SK-N-SH (cell line): Measurements from ENCODE around the gene EXOC3. TPM values are rescaled to one million over a fixed set of nuclear protein-coding genes. Genes with fewer than 3 reads are reported as not detected.
"Not testable (repeated sequence)": the region's sequence is repeated elsewhere in the genome, so short reads cannot be mapped to it uniquely, and the experiment has no call there.

ENCODE experiments used
- CTCF ChIA-PET: fragments of 300-600, 350-600 bp; formaldehyde crosslinking; extraction: SDS; loops from one replicate; lab custom pipeline; 2021; lab: Yijun Ruan, JAX
- POLR2A ChIA-PET: fragments of 350-600 bp; sonication (Branson Sonifier 250); formaldehyde crosslinking; extraction: SDS; loops from one replicate; lab custom pipeline; 2020; ENCODE audit warnings: antibody characterized with exemption, inconsistent platforms; lab: Yijun Ruan, JAX
- DNase-seq: peaks from one replicate; pipeline ENCODE4 v3.0.0; 2012
- H2AFZ ChIP-seq: fragments of 200-600 bp; sonication (generic); 2 replicates; pipeline ENCODE4 v1.8.1; 2016; ENCODE audit warnings: antibody characterized with exemption, mild to moderate bottlenecking, low read depth
- H3F3A ChIP-seq: fragments of 200-600 bp; sonication (generic); replicated peaks from 2 replicates; pipeline ENCODE3; 2016; ENCODE audit warnings: antibody characterized with exemption, mild to moderate bottlenecking; ENCODE audit not compliant: insufficient read depth
- H3K27ac ChIP-seq, 2 experiments: fragments of 200-500 bp in 1 of 2; fragments of 200-600 bp in 1 of 2; sonication (Bioruptor generic) in 1 of 2; sonication (generic), shearing (Covaris generic) in 1 of 2; 2 replicates each; pipeline versions ENCODE4 v1.5.1 to v1.6.1; 2014 to 2016; ENCODE audit warnings: low read depth in 2 of 2, inconsistent platforms in 1 of 2, low read length in 1 of 2, mild to moderate bottlenecking in 1 of 2, mixed read lengths in 1 of 2
- H3K27me3 ChIP-seq: fragments of 200-600 bp; sonication (generic), shearing (Covaris generic); 2 replicates; pipeline ENCODE4 v1.6.1; 2016; ENCODE audit warnings: mixed run types; ENCODE audit not compliant: insufficient read depth
- H3K36me3 ChIP-seq, 2 experiments: fragments of 200-500 bp in 1 of 2; fragments of 200-600 bp in 1 of 2; sonication (Bioruptor generic) in 1 of 2; sonication (generic) in 1 of 2; replicated peaks in 1 of 2; 2 replicates each; pipeline versions ENCODE3 to v1.5.1; 2014 to 2016; ENCODE audit warnings: low read length in 1 of 2, mild to moderate bottlenecking in 1 of 2; ENCODE audit not compliant: insufficient read depth in 2 of 2, control insufficient read depth in 1 of 2
- H3K4me1 ChIP-seq, 2 experiments: fragments of 200-500 bp in 1 of 2; fragments of 200-600 bp in 1 of 2; sonication (Bioruptor generic) in 1 of 2; sonication (generic), shearing (Covaris generic) in 1 of 2; 2 replicates each; pipeline versions ENCODE4 v1.5.1 to v1.6.1; 2014 to 2016; ENCODE audit warnings: low read depth in 1 of 2, low read length in 1 of 2, mixed run types in 1 of 2; ENCODE audit not compliant: insufficient read depth in 2 of 2, control insufficient read depth in 1 of 2
- H3K4me2 ChIP-seq: fragments of 200-600 bp; sonication (generic), shearing (Covaris generic); 2 replicates; pipeline ENCODE4 v1.6.1; 2017; ENCODE audit warnings: mixed run types
- H3K4me3 ChIP-seq, 2 experiments: fragments of 200-500 bp in 1 of 2; fragments of 200-600 bp in 1 of 2; sonication (Bioruptor generic) in 1 of 2; sonication (generic), shearing (Covaris generic) in 1 of 2; 2 replicates each; pipeline versions ENCODE4 v1.5.1 to v1.8.1; 2014 to 2016; ENCODE audit warnings: low read depth in 2 of 2, inconsistent platforms in 1 of 2, low read length in 1 of 2, mild to moderate bottlenecking in 1 of 2, mixed read lengths in 1 of 2, moderate library complexity in 1 of 2
- H3K79me2 ChIP-seq: fragments of 200-600 bp; sonication (generic); 2 replicates; pipeline ENCODE4 v1.8.1; 2017; ENCODE audit warnings: mild to moderate bottlenecking; ENCODE audit not compliant: insufficient read depth
- H3K9ac ChIP-seq: fragments of 200-600 bp; sonication (generic); 2 replicates; pipeline ENCODE4 v1.6.1; 2017; ENCODE audit warnings: mixed run types
- H3K9me2 ChIP-seq: fragments of 200-600 bp; sonication (generic); 2 replicates; pipeline ENCODE4 v1.6.1; 2017; ENCODE audit warnings: mixed run types
- H3K9me3 ChIP-seq: fragments of 200-600 bp; sonication (generic); 2 replicates; pipeline ENCODE4 v1.6.1; 2017; ENCODE audit warnings: mixed run types, mild to moderate bottlenecking, moderate library complexity
- H4K20me1 ChIP-seq: fragments of 200-600 bp; sonication (generic); 2 replicates; pipeline ENCODE4 v1.6.1; 2017; ENCODE audit warnings: mild to moderate bottlenecking, mixed run types; ENCODE audit not compliant: insufficient read depth
- CHD2 ChIP-seq: fragments of 150-350 bp; IDR thresholded peaks from 2 replicates; pipeline ENCODE4 v1.6.1; 2018; ENCODE audit warnings: low read length; ENCODE audit not compliant: partially characterized antibody
- ELF1 ChIP-seq: IDR thresholded peaks from 2 replicates; pipeline ENCODE4 v1.4.0; 2012
- GATA2 ChIP-seq: sonication (generic); formaldehyde crosslinking; IDR thresholded peaks from 2 replicates; pipeline ENCODE4 v1.5.0; 2020; ENCODE audit warnings: mild to moderate bottlenecking, missing genetic modification reagents
- JUND ChIP-seq: IDR thresholded peaks from 2 replicates; pipeline ENCODE4 v1.4.0; 2012
- MAX ChIP-seq: IDR thresholded peaks from 2 replicates; pipeline ENCODE4 v1.4.0; 2012; ENCODE audit warnings: low read depth
- NFIC ChIP-seq: IDR thresholded peaks from 2 replicates; pipeline ENCODE4 v1.4.0; 2012; ENCODE audit warnings: borderline replicate concordance
- REST ChIP-seq: IDR thresholded peaks from 2 replicates; pipeline ENCODE4 v1.6.1; 2012; ENCODE audit warnings: mild to moderate bottlenecking, low read depth, low read length, moderate library complexity
- USF1 ChIP-seq: IDR thresholded peaks from 2 replicates; pipeline ENCODE4 v1.4.0; 2012; ENCODE audit warnings: low read depth, borderline replicate concordance
- WGBS: methylation state at CpG from one replicate; pipeline ENCODE4 v1.1.6; 2017; ENCODE audit warnings: low lambda C conversion rate; 5-methylcytosine and 5-hydroxymethylcytosine counted together
- polyA plus RNA-seq, 3 experiments: library from polyadenylated mRNA; depleted of rRNA; stranded (reverse); fragments of >200 nt; gene quantifications; 2 replicates each; pipeline ENCODE4 v1.2.3, GENCODE V29; 2012

Gene EXOC3
- polyA plus RNA-seq, 1 of the 3 experiments (the other 2 are of a cell fraction) = 25.7 TPM

- TF ChIP-seq REST (no peak), MAX (no peak), CHD2 (no peak), USF1 (no peak), NFIC (no peak)
Measured at GRCh38 chr5:505951-506525, 63.1 kb downstream of the EXOC3 start (continued).

GRCh38 chr5:507986-508575 lies 65.1 kb downstream of the EXOC3 start:
- H3K9me2 ChIP-seq, DNase-seq, H3F3A ChIP-seq, H3K4me1 ChIP-seq, POLR2A ChIA-PET, H3K79me2 ChIP-seq, CTCF ChIA-PET, H3K36me3 ChIP-seq, H2AFZ ChIP-seq, H3K4me3 ChIP-seq, H3K9me3 ChIP-seq, H3K4me2 ChIP-seq, H4K20me1 ChIP-seq, H3K9ac ChIP-seq, H3K27ac ChIP-seq: not testable (repeated sequence)
- H3K27me3 ChIP-seq = peaks cover 16% of the 10 kb centered on the region; the same call in 1 of the 2 replicates
- 95% methylated on average over 32 of the region's 42 CpGs for whole genome bisulfite sequencing

GRCh38 chr5:509611-510185 lies 66.7 kb downstream of the EXOC3 start:
- no peak overlapping the region for H3K27ac ChIP-seq
- DNase-seq = no peak
- no peaks in the 10 kb centered on the region for H3K79me2 ChIP-seq
- H4K20me1 ChIP-seq = no peaks in the 10 kb centered on the region
- H3F3A ChIP-seq = no peaks in the 10 kb centered on the region
- POLR2A ChIA-PET = no interaction called here
- no peaks in the 10 kb centered on the region; a peak in 1 of 4 replicates for H3K4me1 ChIP-seq
- no peaks in the 10 kb centered on the region for H3K9me3 ChIP-seq
- no peaks in the 10 kb centered on the region for H3K9me2 ChIP-seq
- 62% methylated on average over 12 of the region's 22 CpGs for WGBS
- H2AFZ ChIP-seq = no peak overlapping the region
- TF ChIP-seq ELF1 (no peak), GATA2 (CRISPR knock-in tag) (no peak), JUND (no peak)
- H3K36me3 ChIP-seq = no peaks in the 10 kb centered on the region
- H3K4me2 ChIP-seq = no peak overlapping the region
- CTCF ChIA-PET = no interaction called here
- no peak overlapping the region for H3K4me3 ChIP-seq
- peaks cover 22% of the 10 kb centered on the region; the same call in 1 of the 2 replicates for H3K27me3 ChIP-seq
- H3K9ac ChIP-seq = no peak overlapping the region
